GM13977 (cell line): ENCODE data around the gene PRIM2.
"Not testable (repeated sequence)": the region's sequence is repeated elsewhere in the genome, so short reads cannot be mapped to it uniquely, and the experiment has no call there.

ENCODE experiments used
- DNase-seq: peaks from one replicate; pipeline ENCODE4 v3.0.0; 2012; ENCODE audit warnings: low spot score
- in situ Hi-C: fragments of 300-500 bp; cut with MboI; formaldehyde crosslinking; loops from one replicate; pipeline ENCODE4 v1.12.0; 2022; ENCODE audit warnings: low sequenced_read_pairs, low pct_unique_long_range_greater_than_20kb, mixed read lengths, inconsistent platforms; ENCODE audit not compliant: unreplicated experiment
- TF ChIP-seq, protein P1 (sequence below): IDR thresholded peaks from 2 replicates; pipeline ENCODE4 v1.5.1; 2012; ENCODE audit warnings: mild to moderate bottlenecking, control low read depth; ENCODE audit not compliant: insufficient read depth; ENCODE audit errors: extremely low read depth, missing control alignments

Gene PRIM2

DNA sequence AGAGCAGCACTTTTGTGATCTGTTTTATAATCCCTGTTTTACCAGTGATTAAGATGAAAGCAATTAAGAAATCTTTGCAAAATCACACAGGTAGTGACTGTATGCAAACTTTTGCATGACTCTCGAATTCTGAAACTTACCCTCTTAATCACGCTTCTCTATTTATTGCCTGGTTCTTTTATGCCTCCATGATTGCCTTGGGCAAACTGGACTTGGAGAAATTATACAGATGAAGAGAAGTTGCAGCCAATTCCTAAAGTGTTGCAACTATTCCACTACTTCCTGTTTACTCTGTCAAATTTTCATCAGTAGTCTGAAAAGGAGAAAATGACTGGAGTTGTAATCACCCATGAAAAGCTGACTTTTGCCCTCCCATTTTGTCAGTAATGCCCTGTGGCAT, 205.8 kb downstream of the PRIM2 start:
- in situ Hi-C loops, DNase-seq: not testable (repeated sequence)

DNA sequence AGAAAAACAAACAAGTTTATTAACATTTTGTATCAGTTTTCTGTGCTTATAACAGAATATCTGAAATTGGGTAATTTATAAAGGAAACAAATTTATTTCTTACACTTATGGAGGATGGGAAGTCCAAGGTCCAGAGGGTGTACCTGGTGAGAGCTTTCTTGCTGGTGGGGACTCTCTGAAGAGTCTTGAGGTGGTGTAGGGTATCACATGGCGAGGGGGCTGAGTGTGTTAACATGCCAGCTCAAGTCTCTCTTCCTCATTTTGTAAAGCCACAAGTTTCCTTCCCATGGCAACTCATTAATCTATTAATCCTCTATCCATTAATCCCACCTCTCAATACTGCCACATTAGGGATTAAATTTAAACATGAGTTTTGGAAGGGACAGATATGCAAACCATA, 212.3 kb downstream of the PRIM2 start:
- in situ Hi-C loops, DNase-seq: not testable (repeated sequence)

DNA sequence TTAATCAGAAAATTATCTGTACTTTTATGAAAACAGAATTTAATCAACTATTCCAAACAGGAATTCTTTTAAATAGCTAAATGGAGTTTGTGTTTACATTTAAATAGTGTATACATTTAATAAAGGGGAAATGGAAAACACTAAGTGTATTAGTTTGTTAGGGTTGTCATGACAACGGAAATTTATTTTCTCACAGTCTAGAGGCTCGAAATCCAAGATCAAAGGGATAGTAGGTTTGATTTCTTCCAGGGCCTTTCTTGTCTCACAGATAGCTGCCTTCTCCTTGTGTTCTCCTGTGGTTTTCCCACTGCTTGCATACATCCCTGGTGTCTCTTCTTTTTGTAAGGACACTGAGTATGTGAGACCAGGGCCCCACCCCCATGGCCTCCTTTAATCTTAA, 215.2 kb downstream of the PRIM2 start:
- DNase-seq, in situ Hi-C loops: not testable (repeated sequence)

DNA sequence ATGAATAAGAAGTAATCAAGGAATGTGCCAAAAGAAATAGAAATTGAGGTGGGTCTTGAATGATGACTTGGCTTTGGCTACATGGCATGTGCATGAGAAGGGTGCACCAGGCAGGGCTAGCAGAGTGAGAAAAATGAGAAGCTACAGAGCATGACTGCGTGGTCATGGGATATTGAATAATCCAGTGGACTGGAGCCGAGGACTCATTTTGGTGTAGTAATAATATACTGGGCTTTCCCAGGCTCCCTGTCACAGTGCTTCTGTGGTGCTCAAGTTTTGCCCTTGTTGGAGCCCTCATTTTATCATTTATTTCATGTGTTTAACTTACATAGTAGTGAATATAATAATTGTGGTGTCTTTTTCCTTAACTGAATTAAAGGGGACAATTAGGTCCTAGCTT, 217.7 kb downstream of the PRIM2 start:
- in situ Hi-C loops, DNase-seq: not testable (repeated sequence)

DNA sequence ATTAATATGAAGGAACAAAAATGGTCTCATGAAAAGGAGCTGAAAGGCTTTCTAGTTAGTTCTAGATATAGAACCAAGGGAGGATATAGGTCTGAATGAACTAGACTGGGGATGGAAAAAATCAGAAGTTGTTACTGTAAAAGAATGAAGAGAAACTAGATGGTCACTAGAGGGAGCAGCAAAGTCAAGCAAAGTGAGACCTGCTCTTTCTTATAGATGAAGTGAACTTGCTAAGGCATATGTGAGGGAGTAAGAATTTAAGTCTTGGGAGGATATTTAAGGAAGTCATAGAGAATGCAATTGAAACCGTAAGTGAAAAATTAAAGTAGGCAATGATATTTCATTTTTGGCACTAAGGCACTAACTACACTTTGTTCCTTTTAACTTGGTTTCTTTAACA, 218.6 kb downstream of the PRIM2 start:
- peak; percentile 6 for DNase-seq
- in situ Hi-C loops: not testable (repeated sequence)
- TF ChIP-seq, protein P1, sequence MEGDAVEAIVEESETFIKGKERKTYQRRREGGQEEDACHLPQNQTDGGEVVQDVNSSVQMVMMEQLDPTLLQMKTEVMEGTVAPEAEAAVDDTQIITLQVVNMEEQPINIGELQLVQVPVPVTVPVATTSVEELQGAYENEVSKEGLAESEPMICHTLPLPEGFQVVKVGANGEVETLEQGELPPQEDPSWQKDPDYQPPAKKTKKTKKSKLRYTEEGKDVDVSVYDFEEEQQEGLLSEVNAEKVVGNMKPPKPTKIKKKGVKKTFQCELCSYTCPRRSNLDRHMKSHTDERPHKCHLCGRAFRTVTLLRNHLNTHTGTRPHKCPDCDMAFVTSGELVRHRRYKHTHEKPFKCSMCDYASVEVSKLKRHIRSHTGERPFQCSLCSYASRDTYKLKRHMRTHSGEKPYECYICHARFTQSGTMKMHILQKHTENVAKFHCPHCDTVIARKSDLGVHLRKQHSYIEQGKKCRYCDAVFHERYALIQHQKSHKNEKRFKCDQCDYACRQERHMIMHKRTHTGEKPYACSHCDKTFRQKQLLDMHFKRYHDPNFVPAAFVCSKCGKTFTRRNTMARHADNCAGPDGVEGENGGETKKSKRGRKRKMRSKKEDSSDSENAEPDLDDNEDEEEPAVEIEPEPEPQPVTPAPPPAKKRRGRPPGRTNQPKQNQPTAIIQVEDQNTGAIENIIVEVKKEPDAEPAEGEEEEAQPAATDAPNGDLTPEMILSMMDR: peak; percentile 42

DNA sequence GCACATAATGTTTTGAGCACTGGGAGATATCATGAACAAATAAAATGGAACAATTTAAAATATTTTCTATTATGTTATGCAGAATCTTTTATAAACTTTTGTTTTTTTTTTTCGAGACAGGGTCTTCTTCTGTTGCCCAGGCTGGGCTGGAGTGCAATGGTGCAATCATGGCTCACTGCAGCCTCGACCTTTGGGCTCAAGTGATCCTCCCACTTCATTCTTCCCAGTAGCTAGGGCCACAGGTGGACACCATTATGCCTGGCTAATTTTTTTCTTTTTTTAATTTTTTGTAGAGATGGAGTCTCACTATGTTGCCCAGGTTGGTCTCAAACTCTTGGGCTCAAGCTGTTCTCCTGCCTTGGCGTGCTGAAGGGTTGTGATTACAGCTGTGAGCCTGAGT, 220.5 kb downstream of the PRIM2 start:
- in situ Hi-C loops, DNase-seq: not testable (repeated sequence)

DNA sequence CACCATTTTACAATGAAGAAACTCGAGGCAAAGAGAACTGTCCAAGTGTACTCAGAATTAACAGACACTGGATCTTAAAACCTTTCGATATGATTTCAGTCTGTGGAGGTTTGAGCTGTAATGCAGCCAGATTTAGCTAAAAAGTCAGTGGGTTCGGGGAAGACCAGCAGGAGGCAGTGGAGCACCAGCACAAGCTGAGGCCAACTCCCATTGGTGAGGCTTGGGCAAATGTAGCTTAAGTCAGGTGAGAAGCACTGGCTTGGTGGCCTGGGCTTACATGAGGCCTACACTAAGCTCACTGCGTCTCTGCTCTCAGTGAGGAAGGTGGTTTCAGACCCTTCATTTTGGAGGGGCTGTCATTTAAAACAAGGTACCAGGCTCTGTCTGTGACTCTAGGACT, 234.5 kb downstream of the PRIM2 start:
- DNase-seq, in situ Hi-C loops: not testable (repeated sequence)

DNA sequence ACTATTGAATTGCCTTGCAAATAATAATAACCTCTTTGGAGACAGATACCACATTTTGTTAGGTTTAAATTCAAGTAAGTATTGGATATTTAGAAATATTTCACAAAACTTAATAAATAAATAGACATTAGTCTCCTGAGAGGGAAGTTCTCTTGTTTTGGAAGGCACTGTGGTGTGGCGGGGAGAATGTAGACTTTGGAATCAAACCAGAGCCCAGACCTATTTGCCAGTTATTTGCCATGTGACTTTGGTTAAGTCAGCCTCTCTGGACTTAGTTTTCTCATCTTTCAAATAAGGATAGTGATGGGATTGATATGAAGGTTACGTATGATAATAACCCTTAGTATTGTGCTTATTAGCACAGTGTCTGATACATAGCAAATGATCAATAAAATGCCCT, 240.4 kb downstream of the PRIM2 start:
- in situ Hi-C loops, DNase-seq: not testable (repeated sequence)

DNA sequence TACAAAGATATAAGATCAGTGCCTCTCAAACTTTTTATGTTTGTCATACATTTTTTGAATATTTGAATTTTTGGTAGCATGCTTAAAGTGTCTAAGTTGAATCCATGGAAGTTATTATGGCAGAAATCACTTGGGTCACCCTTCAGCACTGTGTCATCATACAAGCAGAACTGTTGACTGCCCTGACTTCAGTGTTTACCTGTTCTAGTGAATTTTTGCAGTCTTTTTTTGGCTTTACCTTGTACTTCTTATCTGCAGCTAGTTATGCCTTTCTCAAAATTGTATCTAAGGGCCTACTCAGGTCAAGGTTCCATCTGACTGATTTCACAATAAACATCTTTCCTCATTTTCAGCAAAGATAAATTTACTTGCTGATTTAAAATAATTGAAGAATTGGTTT, 241.7 kb downstream of the PRIM2 start:
- DNase-seq, in situ Hi-C loops: not testable (repeated sequence)

DNA sequence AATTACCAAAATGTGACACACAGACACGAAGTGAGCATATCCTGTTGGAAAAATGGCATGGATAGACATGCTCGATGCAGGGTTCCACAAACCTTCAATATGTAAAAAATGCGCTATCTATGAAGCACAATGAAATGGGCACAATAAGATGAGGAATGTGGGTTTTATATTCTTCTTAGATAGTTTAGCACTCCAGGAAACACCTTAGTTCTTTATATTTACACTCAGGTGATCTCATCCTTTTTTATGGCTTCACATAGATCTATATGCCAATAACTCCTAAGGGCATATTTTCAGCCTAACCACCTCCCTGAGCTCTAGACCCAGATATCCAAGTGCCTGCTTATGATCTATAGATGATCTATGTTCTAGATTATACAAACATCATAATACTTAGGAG, 244.8 kb downstream of the PRIM2 start:
- DNase-seq, in situ Hi-C loops: not testable (repeated sequence)

DNA sequence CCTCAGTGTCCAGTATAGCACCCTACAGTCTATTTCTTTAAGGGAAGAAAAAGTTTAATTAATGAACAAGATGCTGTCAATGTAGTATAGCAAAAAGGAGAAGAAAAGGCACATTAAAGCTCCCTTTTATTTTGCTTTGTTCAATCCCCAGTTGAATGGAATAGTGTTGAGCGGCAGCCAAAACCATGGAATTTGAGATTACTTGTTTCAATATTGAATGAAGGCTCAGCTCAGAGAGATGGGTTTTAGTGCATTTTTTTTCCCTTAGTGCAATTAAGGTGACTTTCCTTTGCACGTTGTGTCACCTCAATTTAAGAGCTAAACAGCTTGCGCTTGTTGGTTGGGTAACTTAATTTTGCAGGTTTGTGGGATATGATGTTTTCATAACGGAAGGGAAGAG, 254.7 kb downstream of the PRIM2 start:
- DNase-seq, in situ Hi-C loops: not testable (repeated sequence)

DNA sequence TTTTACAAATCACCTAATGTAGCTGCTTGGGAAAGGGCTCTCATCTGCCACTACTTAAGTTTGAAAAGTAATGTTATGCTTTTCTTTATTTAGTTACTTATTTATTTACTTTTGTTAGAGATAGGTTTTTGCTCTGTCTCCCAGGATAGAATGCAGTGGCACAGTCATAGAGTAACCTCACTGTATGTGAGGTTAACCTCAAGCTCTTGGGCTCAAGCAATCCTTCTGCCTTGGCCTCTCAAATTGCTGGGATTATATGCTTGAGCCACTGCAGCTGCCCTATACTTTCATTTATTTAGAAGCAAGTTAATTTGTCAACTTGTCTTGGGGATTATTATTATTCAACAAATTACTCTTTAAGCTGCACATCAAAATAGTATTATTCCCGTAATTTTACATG, 255.4 kb downstream of the PRIM2 start:
- in situ Hi-C loops, DNase-seq: not testable (repeated sequence)

DNA sequence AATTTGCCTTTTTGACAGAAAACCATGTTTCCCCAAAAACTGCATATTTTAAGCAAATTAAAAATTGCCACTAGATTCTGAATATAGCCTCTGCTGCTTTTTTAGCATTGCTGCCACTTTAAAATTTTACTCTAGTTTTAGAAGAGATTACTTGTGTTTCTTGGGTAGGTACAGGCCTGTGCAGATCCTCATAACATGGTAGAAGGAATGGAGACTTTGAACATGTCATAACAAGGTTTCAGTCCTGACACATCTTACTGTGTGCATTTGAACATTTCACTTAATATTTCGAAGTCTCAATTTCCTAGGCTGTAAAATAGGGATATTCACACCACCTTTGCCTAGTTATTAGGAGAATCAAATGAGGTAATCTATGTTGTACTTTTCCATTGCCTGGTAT, 259.6 kb downstream of the PRIM2 start:
- DNase-seq, in situ Hi-C loops: not testable (repeated sequence)

DNA sequence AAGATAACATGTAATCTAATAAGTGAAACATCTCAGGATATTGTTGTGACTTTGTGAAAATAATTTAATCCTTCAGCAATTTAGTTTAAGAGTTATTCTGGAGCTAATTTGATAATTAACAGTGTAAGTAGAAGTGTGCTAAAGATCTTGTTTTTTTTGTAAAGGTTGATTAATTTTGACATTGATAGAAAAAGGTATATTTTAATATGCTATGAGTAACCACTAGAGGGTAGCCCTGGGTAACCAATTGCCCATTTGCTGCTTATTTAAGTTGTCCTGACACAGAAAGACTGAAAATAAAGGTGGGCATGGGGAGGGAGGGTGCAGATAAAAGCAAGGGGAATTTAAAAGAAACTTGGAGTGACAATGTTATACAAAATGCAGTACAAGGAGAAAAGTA, 262.1 kb downstream of the PRIM2 start:
- TF ChIP-seq, protein P1: peak; percentile 34
- DNase-seq, in situ Hi-C loops: not testable (repeated sequence)

DNA sequence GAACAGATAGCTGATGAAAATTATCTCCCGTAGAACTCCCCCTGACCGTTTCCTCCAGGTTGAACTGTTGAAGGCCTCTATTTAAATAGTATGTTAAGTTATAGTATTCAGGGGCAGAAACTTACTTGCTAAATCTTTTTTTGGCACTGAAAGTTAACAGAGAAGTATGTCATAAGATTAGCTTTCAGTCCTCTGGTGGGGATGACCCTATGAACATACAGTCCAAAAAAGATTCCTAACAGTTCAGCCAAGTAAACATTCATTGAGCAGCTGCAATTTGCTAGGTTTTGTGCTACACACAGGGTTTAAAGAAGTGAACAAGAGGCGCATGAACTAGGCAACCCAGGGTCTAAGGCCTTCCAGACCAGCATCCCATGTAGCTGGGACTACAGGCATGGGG, 264.2 kb downstream of the PRIM2 start:
- DNase-seq, in situ Hi-C loops: not testable (repeated sequence)

DNA sequence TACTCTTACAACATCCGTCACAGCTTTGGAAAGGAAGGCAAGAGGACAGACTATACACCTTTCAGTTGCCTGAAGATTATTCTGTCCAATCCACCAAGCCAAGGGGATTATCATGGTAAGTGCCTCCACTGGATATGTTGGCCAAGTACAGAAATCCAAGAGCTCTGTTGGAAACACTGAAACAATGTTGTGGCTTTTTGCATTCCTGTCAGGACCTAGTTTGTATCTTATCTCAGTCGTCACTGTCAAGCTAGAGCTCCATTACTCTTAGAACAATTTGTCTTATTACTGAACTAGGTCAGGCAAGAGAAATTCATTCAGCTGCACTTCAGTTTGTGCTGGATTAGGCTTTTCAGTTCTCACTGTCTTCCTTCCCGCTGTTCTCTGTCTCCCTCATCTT, 283.7 kb downstream of the PRIM2 start:
- in situ Hi-C loops, DNase-seq: not testable (repeated sequence)

DNA sequence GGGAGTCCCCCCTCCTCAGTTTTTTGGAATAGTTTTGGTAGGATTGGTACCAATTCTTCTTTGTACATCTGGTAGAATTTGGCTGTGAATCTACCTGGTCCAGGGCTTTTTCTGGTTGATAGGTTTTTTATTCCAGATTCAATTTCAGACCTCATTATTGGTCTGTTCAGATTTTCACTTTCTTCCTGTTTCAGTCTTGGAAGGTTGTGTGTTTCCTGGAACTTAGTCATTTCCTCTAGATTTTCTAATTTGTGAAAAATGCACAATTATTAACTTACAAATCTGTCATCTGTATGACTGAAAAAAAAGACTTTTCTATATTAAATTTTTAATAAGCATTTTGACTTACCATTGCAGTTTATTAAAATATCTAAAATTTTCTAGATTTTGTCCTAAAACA, 287.9 kb downstream of the PRIM2 start:
- DNase-seq, in situ Hi-C loops: not testable (repeated sequence)
